Right cardiac atrium (tissue), 5 donors: ENCODE measurements around the gene PARD6G. TPM values are rescaled to one million over a fixed set of nuclear protein-coding genes. Genes with fewer than 3 reads are reported as not detected.

Experiments used
- ATAC-seq, 2 donors: fragments of 200-7000 bp; cut with Tn5 transposase; one replicate each; pipeline versions ENCODE4 v1.8.0 to v1.9.1; 2020; ENCODE audit warnings: moderate library complexity in 2 of 2, mild to moderate bottlenecking in 1 of 2
- DNase-seq, 3 donors: peaks; one replicate each; pipeline ENCODE4 v3.0.0-alpha.2; 2020
- H3K27ac ChIP-seq: one replicate; pipeline ENCODE4 v1.5.1; 2013; ENCODE audit warnings: mild to moderate bottlenecking, low read length, control low read depth, moderate library complexity
- H3K27me3 ChIP-seq: one replicate; pipeline ENCODE4 v1.6.1; 2013; ENCODE audit not compliant: control insufficient read depth, insufficient read depth
- H3K4me1 ChIP-seq: one replicate; pipeline ENCODE4 v1.6.1; 2013; ENCODE audit warnings: low read length; ENCODE audit not compliant: control insufficient read depth, insufficient read depth
- H3K4me3 ChIP-seq: one replicate; pipeline ENCODE4 v1.5.1; 2013; ENCODE audit warnings: low read length, control low read depth
- H3K9me3 ChIP-seq: one replicate; pipeline ENCODE4 v1.6.1; 2013; ENCODE audit warnings: low read length; ENCODE audit not compliant: control insufficient read depth
- WGBS: extraction: QIAGEN DNeasy Blood & Tissue Kit; methylation state at CpG from one replicate; pipeline ENCODE4 v1.1.7; 2013; 5-methylcytosine and 5-hydroxymethylcytosine counted together
- intact Hi-C, 4 donors: fragments of 100-400 bp; cut with DNase I; formaldehyde crosslinking; loops; one replicate each; pipeline versions ENCODE4 v1.11.0 to v1.14.0; 2022 to 2023
- polyA plus RNA-seq: library from polyadenylated mRNA; stranded (reverse); fragments of 200-250 nt; gene quantifications from one replicate; pipeline ENCODE4 v1.2.3, GENCODE V29; 2013
- total RNA-seq, 4 donors: library from RNA; stranded (reverse); fragmentation: NEBNext Ultra II Directional; extraction: Animal tissue kit (Norgen Biotek cat#: 25700); gene quantifications; one replicate each; pipeline ENCODE4 v1.2.1, GENCODE V29; 2021
- donor health status: healthy with polysubstance abuse.
- donor health status: DM: no; HTN: yes; CAD: no.
- donor health status: DM: no; HTN: no; CAD: no.
- donor health status: DM: no; HTN: yes; CAD: no; lungs with severe emphysema.
- donor health status: DM: yes; HTN: yes; CAD: no.

Gene PARD6G
- total and polyA plus RNA-seq, 5 donors: 2.5 to 5.0 (median 4.4) TPM

DNA sequence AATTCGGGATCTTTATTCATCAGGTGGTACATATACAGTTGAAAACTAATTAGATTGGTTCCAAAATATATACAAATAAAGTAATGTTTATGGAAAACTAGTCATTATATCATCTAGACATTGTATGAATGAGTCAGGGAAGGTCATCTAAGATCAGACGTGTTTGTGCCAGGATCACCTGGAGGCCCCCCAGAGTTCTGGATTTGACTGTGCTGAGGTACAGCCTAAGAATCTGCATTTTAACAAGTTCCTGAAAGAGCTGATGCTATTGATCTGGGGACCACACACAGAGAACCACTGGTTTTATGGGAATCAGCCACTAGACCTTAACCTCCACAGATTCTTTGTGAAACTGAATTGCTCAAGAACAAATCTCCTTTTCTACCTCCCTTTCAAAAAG is 43.2 kb downstream of the PARD6G start:
- Histone ChIP-seq H3K4me3 (no peak overlapping the region), H3K27ac (no peak overlapping the region), H3K4me1 (no peaks in the 10 kb centered on the region), H3K27me3 (no peaks in the 10 kb centered on the region), H3K9me3 (no peaks in the 10 kb centered on the region)
- DNase-seq: no peak
- ATAC-seq: no peak
- WGBS: 96% methylated on average over 2 of the region's 2 CpGs
- intact Hi-C loops: no loop called here

DNA sequence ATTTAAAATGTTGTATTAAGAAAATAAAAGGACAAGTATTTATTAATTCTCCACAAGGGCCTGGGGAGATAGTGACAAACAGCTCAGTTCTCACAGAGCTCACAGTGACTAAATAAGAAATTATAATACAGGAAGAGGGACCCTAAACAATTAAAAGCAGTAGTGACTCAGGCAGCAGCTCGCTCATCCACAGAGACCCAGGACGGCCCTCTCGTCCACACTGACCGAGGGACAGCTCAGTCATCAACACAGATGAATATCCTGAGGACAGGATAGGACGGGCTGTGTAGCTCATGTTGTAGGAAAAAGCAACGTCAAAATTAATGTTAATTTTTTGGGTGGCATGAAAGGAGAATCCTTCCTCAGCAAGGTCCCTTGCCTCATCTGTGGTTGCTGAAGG is 44.1 kb downstream of the PARD6G start:
- H3K27ac ChIP-seq: no peak overlapping the region
- intact Hi-C loops: no loop called here
- 84% methylated on average over 6 of the region's 6 CpGs for WGBS
- H3K9me3 ChIP-seq: no peaks in the 10 kb centered on the region
- no peaks in the 10 kb centered on the region for H3K27me3 ChIP-seq
- no peak overlapping the region for H3K4me3 ChIP-seq
- no peaks in the 10 kb centered on the region for H3K4me1 ChIP-seq
- ATAC-seq (no peak), DNase-seq (no peak)

DNA sequence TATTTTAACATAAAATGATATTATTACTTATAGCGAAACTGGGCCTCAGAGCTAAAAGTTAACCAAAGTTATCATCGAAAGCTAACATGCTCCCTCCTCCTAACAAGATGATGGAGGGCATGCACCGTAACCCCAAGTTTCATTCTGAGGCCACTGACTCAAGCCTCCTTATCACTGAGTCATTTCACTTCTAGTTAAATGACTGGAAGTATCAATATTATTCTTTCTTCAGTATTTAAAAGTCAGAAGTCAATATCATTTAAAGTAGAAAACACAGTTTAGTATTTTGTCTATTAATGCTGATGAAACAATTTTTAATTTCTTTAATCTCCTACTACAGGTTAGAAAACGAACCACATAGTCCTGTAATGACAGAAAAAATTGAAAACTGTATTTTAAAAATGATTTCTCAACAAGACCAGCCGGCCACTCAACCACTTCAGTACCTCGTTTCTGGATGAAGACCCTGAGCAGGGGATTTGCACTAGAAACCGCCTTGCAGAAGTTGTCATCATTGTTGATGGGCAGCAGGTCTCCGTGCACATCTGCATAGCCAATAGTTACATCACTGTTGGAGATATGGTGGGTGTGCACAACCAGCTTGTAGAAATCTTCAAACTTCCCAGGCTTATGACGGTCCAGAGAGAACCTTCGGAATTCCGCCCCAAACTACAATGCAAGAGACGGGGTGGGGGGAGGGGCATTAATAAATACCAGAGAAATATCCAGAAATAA is 44.9 kb downstream of the PARD6G start:
- Histone ChIP-seq H3K9me3 (no peaks in the 10 kb centered on the region), H3K27ac (no peak overlapping the region), H3K4me3 (no peak overlapping the region), H3K27me3 (no peaks in the 10 kb centered on the region), H3K4me1 (no peaks in the 10 kb centered on the region)
- ATAC-seq (no peak), DNase-seq (no peak)
- intact Hi-C loops: no loop called here
- WGBS: 88% methylated on average over 12 of the region's 12 CpGs

DNA sequence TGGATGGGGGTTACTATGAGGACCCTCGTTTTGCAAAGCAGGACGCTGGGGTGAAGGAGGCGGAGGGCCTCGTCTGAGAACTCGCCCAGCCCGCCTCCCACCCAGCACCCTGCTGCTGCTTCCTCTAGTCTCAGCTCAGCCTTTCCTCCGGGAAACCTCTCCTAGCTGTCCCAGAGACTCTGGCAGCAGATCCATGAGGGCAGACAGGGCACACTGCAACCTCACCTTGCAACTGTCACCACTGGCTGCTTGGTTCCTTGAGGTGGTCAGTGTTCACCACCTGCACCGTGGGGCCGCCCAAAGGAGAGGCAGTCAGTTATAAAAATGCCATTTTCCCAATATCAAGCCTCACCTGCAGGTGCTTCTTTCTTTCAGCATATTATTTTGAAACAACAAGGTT is 45.6 kb downstream of the PARD6G start:
- intact Hi-C loops: no loop called here
- ATAC-seq (no peak), DNase-seq (no peak)
- 71% methylated on average over 9 of the region's 9 CpGs for WGBS
- Histone ChIP-seq H3K27ac (no peak overlapping the region), H3K9me3 (no peaks in the 10 kb centered on the region), H3K4me1 (no peaks in the 10 kb centered on the region), H3K27me3 (no peaks in the 10 kb centered on the region), H3K4me3 (no peak overlapping the region)

DNA sequence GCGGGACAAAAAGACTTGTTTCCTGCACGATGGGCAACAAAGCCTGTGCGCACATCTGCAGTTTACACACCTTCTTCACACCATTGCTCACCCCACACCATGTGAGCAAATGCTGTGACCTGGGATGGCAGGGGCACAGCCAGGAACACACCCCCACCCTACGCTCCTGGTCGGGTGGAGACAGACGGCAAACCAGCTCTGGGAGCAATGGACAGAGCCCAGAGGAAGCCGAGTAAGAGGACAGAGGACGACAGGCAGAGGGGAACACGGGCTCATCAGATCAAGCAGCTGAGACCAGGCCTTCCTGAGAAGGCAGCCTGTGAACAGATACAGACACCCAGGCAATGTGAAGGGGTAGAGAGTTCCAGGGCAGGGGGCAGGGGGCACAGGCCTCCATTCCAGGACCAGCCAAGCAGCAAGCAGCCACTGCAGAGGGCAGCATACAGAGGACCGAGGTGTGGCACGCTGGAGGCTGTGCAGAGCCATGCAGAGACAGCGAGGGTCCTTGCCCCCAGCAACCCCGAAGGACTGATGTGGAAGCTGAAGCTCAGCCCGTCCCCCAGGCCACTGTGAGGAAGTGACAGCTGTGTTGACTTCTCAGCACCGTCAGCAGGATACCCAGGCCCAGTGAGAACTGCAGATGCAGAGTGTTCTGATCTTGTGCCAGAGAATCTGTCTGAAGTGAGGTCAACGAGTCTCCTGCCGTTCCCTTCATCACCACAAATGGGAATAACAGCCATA is 46.2 kb downstream of the PARD6G start:
- Histone ChIP-seq H3K27ac (no peak overlapping the region), H3K9me3 (no peaks in the 10 kb centered on the region), H3K4me1 (no peaks in the 10 kb centered on the region), H3K27me3 (no peaks in the 10 kb centered on the region), H3K4me3 (no peak overlapping the region)
- DNase-seq: no peak
- intact Hi-C loops: no loop called here
- no peak for ATAC-seq
- WGBS: 61% methylated on average over 17 of the region's 17 CpGs

DNA sequence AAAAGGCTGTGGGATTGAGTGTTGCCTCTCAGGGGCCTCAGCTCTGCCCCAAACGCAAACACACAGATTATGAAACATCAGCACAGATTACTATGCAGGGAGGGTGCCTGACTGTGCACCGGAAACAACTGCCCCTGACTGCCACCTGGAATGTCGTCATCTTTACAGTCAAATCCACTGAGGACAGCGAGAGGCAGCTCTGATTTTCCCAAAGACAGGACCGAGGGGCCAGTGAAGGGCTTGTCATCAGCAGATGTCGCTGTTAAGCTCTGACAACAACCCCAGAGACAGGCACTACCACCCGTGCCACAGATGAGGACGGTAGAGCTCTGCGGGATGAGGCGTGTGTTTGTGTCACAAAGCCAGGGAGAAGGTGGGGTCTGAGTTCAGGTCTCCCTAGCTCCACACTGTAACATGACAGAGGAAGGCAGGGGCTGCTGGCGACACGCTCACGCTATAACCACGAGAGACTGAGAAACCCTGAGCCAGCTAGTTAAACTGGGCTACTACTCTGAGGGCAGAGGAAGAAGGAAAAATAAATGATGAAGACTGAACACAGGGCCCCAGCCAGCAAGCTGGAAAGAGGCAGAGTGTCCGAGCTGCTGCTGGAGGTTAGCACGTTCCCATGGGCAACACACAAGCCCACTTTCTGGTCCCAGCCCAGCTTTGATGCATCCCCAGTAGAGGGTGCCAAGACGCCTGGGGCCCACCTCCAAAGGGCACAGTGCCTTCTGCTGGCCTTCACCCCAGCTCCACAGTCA is 47.0 kb downstream of the PARD6G start:
- DNase-seq (no peak), ATAC-seq (peak in 1 of 2 donors; percentile 22)
- Histone ChIP-seq H3K9me3 (no peaks in the 10 kb centered on the region), H3K4me1 (no peaks in the 10 kb centered on the region), H3K4me3 (no peak overlapping the region), H3K27ac (no peak overlapping the region), H3K27me3 (no peaks in the 10 kb centered on the region)
- WGBS: 75% methylated on average over 17 of the region's 17 CpGs
- intact Hi-C loops: no loop called here

DNA sequence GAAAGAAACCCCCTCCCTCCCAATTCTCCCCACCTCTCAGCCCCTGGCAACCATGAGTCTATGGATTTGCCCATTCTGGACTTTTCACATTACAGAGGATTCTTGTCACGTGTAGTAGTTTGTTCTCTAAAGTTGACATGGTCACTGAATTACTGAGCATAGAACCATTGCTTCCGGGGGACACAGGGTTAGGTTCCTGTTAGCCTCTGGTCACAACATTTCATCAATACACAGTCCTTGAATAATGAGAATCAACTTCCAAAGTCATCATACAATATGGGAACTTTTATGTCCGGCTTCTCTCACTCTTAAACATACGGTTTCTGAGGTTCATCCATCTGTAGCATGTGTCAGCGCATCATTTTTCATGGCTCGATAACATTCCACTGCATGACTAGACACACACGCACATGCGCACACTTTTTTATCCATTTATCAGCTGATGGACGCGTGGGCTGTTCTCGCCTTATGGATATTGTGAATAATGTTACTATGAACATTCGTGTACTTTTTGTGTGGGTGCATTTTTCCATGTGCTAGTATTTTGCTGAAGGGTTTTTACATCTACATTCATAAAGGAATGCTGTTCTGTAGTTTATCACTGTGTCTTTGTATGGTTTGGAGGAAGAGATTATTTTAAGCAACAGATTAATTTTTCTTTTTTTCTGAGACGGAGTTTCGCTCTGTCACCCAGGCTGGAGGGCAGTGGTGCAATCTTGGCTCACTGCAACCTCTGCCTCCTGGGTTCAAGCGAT is 48.1 kb downstream of the PARD6G start:
- ATAC-seq: no peak
- Histone ChIP-seq H3K4me3 (no peak overlapping the region), H3K27ac (no peak overlapping the region), H3K27me3 (no peaks in the 10 kb centered on the region), H3K9me3 (no peaks in the 10 kb centered on the region), H3K4me1 (no peaks in the 10 kb centered on the region)
- intact Hi-C loops: no loop called here
- WGBS: 89% methylated on average over 15 of the region's 15 CpGs
- no peak for DNase-seq

DNA sequence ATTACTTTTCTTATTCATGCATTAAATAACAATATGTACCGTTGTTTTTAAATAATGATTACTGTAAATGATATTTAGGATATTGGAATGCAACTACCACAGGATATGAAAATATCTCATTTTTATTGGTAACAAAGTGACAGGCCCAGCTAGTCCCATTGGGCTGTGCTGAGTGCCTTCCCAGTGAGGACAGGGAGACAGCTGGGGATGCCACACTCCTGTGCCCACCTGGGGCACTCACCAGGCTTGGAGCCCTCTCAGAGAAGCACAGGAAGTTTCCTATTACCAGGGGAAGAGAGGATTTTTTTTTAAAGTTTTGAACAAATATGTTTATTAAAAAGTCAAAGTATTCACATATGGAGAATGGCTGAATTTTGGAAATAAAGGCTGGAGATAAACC is 48.9 kb downstream of the PARD6G start:
- no peak for ATAC-seq
- no peaks in the 10 kb centered on the region for H3K9me3 ChIP-seq
- intact Hi-C loops: no loop called here
- no peak overlapping the region for H3K27ac ChIP-seq
- 86% methylated on average over 1 of the region's 1 CpG for WGBS
- no peaks in the 10 kb centered on the region for H3K27me3 ChIP-seq
- H3K4me3 ChIP-seq: no peak overlapping the region
- no peaks in the 10 kb centered on the region for H3K4me1 ChIP-seq
- DNase-seq: no peak

DNA sequence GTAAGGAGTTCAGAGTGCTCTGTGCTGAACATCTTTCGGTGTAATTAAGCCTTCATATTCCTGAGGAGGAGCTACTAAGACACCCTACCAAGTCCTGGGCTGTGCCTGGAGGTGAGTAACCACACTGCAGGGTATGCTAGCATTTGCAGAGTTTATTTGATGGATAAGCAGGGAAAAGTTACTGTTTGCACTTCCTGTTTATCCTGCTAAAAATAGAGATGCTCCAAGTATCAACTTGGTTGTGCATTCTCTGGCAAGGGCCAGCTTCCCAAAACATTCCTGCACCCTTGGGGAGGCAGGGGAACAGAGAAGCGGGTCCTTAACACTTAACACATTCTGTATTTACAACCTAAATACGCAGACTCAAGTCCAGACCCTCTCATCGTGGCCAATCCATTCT is 49.8 kb downstream of the PARD6G start:
- Histone ChIP-seq H3K27ac (no peak overlapping the region), H3K27me3 (no peaks in the 10 kb centered on the region), H3K4me3 (no peak overlapping the region), H3K9me3 (no peaks in the 10 kb centered on the region), H3K4me1 (no peaks in the 10 kb centered on the region)
- WGBS: 62% methylated on average over 4 of the region's 4 CpGs
- no peak for DNase-seq
- no peak for ATAC-seq
- intact Hi-C loops: no loop called here

DNA sequence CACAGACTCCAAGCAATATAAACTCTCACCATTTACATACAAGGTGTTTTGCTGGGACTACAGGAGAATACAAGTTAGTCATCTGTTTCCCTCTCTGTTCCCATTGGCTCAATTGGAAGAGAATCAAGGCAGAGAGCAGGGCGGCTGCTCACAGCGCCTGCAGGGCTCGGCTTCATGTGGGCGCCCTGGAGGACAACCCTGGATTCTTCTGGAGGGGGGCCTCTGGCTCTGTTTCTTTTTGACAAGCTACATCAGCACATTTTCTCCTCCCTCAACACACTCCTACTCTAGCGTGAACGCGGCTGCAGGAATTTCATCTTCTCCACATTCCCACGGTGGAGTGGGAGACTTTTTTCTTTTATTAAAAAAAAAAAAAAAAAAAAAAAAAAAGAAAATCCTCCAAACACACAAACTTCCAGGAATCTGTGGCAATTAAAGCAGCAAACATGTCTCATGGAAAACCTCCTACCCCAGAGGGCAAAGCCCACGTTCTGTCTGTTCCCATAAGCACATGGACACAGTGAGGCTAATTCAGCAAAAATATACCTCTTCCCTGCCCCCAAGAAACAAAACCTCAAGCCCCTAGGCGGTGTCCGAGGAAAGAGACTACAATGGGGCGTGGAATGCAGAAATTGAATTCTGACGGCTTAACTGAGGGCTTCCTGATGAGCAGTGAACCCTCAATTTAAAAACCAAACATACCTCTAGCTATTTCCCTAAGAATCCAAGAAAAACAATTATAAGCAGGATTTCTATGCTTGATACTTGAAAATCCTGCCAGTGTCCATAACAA is 50.6 kb downstream of the PARD6G start:
- DNase-seq (no peak), ATAC-seq (peak; percentile 49 to 80)
- no peak overlapping the region for H3K4me3 ChIP-seq
- 56% methylated on average over 13 of the region's 13 CpGs for WGBS
- no peaks in the 10 kb centered on the region for H3K4me1 ChIP-seq
- no peak overlapping the region for H3K27ac ChIP-seq
- no peaks in the 10 kb centered on the region for H3K27me3 ChIP-seq
- H3K9me3 ChIP-seq: no peaks in the 10 kb centered on the region
- intact Hi-C loops: no loop called here
